ENCODE data around the gene LGSN. TPM values are rescaled to one million over a fixed set of nuclear protein-coding genes. Genes with fewer than 3 reads are reported as not detected.

Gene LGSN
- total RNA-seq, 1 experiment from 2014 or later, result 10.8 TPM

GRCh38 chr6:63267828-63268227, 52.0 kb downstream of the LGSN start:
- intact Hi-C loops (cut with micrococcal nuclease; ENCODE audit: unreplicated experiment), result no loop called here
- H3K9me3 Mint-ChIP-seq (ENCODE audit: unreplicated experiment), result no peaks in the 10 kb centered on the region
- BruUV-seq (replicated peaks), result no TSS peak

GRCh38 chr6:63267046-63267445, 52.7 kb downstream of the LGSN start:
- H3K27ac Mint-ChIP-seq (ENCODE audit: unreplicated experiment), result no peak overlapping the region
- intact Hi-C loops (cut with micrococcal nuclease; ENCODE audit: unreplicated experiment), result no loop called here

More at GRCh38 chr6:63267828-63268227, 52.0 kb downstream of the LGSN start:
- Histone ChIP-seq H3K4me1 (no peaks in the 10 kb centered on the region), H3K36me3 (ENCODE audit: control insufficient read depth, insufficient read depth, low read length) (no peaks in the 10 kb centered on the region), H3K4me3 (ENCODE audit: low read depth, low read length) (no peak overlapping the region), H3K9me3 (no peaks in the 10 kb centered on the region), H3K27me3 (replicated peaks; ENCODE audit: control insufficient read depth, insufficient read depth, low read length) (no peaks in the 10 kb centered on the region)
- H3K4me3 Mint-ChIP-seq (ENCODE audit: unreplicated experiment), result no peak overlapping the region
- POLR2A ChIA-PET, result no interaction called here
- DNase-seq, result no peak
- H3K36me3 Mint-ChIP-seq (ENCODE audit: insufficient read depth, unreplicated experiment), result no peaks in the 10 kb centered on the region
- no peaks in the 10 kb centered on the region for H3K4me1 Mint-ChIP-seq (ENCODE audit: low read depth, unreplicated experiment)
- no peak for TF ChIP-seq CTCF (IDR thresholded peaks at IDR 0.05; ENCODE audit: insufficient read depth in 1 of 2, low read depth in 1 of 2, low read length in 1 of 2, severe bottlenecking in 1 of 2, unreplicated experiment in 1 of 2)
- no peaks in the 10 kb centered on the region for H3K27me3 Mint-ChIP-seq (ENCODE audit: insufficient read depth, unreplicated experiment)
- H3K27ac Mint-ChIP-seq (ENCODE audit: unreplicated experiment), result no peak overlapping the region
- CTCF ChIA-PET, result interaction anchor here (0.6 kb wide), 1 partner anchor 637 kb away, joined by 3 read pairs; no protein-coding TSS in a partner anchor

DNA sequence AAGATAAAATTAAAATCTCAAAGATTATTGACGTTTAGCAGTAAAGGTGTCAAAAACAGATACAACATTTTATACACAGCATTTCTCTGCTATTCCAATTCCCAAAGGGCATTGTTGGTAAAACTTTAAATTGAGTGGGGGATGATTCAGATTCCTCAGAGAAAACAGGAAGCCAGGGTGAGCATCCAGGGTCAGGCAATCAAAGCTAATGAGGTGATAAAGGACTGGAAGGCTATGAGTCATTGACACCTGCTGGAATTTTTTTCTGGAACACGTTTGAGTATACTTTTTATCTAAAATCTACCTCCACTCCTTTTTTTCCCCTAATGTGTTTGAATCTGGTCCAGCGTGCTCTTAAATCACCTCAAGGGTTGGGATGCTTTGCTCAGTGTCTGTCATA, 56.3 kb downstream of the LGSN start:
- H3K4me1 Mint-ChIP-seq (ENCODE audit: low read depth, unreplicated experiment), result no peaks in the 10 kb centered on the region
- H3K27me3 Mint-ChIP-seq (ENCODE audit: insufficient read depth, unreplicated experiment), result no peaks in the 10 kb centered on the region
- no peak for DNase-seq
- no peaks in the 10 kb centered on the region for H3K9me3 Mint-ChIP-seq (ENCODE audit: unreplicated experiment)
- BruUV-seq (replicated peaks), result no TSS peak
- no peaks in the 10 kb centered on the region for H3K36me3 ChIP-seq (ENCODE audit: control insufficient read depth, insufficient read depth, low read length)
- ChIA-PET CTCF (no interaction called here), POLR2A (interaction anchor here (0.7 kb wide), 1 partner anchor 333 kb away, joined by 4 read pairs; no protein-coding TSS in a partner anchor)
- TF ChIP-seq CTCF (IDR thresholded peaks at IDR 0.05; ENCODE audit: insufficient read depth in 1 of 2, low read depth in 1 of 2, low read length in 1 of 2, severe bottlenecking in 1 of 2, unreplicated experiment in 1 of 2), result no peak
- H3K4me3 ChIP-seq (ENCODE audit: low read depth, low read length), result no peak overlapping the region
- intact Hi-C loops (cut with micrococcal nuclease; ENCODE audit: unreplicated experiment), result no loop called here
- H3K36me3 Mint-ChIP-seq (ENCODE audit: insufficient read depth, unreplicated experiment), result no peaks in the 10 kb centered on the region
- H3K9me3 ChIP-seq, result no peaks in the 10 kb centered on the region
- no peak overlapping the region for H3K27ac Mint-ChIP-seq (ENCODE audit: unreplicated experiment)
- H3K4me3 Mint-ChIP-seq (ENCODE audit: unreplicated experiment), result no peak overlapping the region
- H3K27me3 ChIP-seq (replicated peaks; ENCODE audit: control insufficient read depth, insufficient read depth, low read length), result no peaks in the 10 kb centered on the region
- no peaks in the 10 kb centered on the region for H3K4me1 ChIP-seq

More at GRCh38 chr6:63267046-63267445, 52.7 kb downstream of the LGSN start:
- no peaks in the 10 kb centered on the region for H3K4me1 Mint-ChIP-seq (ENCODE audit: low read depth, unreplicated experiment)
- no peaks in the 10 kb centered on the region for H3K27me3 Mint-ChIP-seq (ENCODE audit: insufficient read depth, unreplicated experiment)
- Histone ChIP-seq H3K9me3 (no peaks in the 10 kb centered on the region), H3K27me3 (replicated peaks; ENCODE audit: control insufficient read depth, insufficient read depth, low read length) (no peaks in the 10 kb centered on the region), H3K36me3 (ENCODE audit: control insufficient read depth, insufficient read depth, low read length) (no peaks in the 10 kb centered on the region), H3K4me1 (no peaks in the 10 kb centered on the region), H3K4me3 (ENCODE audit: low read depth, low read length) (no peak overlapping the region)
- CTCF ChIA-PET, result no interaction called here
- H3K9me3 Mint-ChIP-seq (ENCODE audit: unreplicated experiment), result no peaks in the 10 kb centered on the region
- no peak for DNase-seq
- no peaks in the 10 kb centered on the region for H3K36me3 Mint-ChIP-seq (ENCODE audit: insufficient read depth, unreplicated experiment)
- H3K4me3 Mint-ChIP-seq (ENCODE audit: unreplicated experiment), result no peak overlapping the region
- BruUV-seq (replicated peaks), result no TSS peak
- no peak for TF ChIP-seq CTCF (IDR thresholded peaks at IDR 0.05; ENCODE audit: insufficient read depth in 1 of 2, low read depth in 1 of 2, low read length in 1 of 2, severe bottlenecking in 1 of 2, unreplicated experiment in 1 of 2)
- POLR2A ChIA-PET, result no interaction called here
